GM18873 (cell line): ENCODE results near the gene TOR1B.

Experiments used
- ATAC-seq: cut with Tn5 transposase; IDR thresholded peaks from one replicate; pipeline ENCODE4 v1.9.1; 2021; ENCODE audit warnings: mild to moderate bottlenecking, moderate library complexity, moderate number of reproducible peaks; ENCODE audit not compliant: unreplicated experiment, low FRiP score

TOR1B gene

GRCh38 chr9:129811967-129812363 is 9.0 kb downstream of the TOR1B start:
- no peak for ATAC-seq

DNA sequence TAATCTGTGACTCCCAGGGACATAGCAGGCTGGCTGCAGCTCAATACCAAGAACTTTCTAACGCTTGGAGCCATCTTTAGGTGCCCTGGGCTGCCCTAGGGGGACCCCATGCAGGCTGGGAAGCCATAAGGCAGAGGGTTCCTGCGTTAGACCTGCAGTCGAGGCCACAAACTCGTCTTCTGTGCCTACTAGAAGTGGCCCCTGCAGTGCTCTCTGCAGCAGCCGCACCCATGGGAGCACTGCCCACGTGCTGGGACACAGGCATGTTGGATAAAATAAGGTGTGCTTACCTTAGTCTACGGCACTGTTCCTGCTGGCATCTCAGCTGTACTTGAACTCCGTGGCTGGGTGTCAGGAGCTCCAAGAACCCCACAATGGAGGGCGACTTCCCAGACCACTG is 9.4 kb downstream of the TOR1B start:
- ATAC-seq, result no peak

GRCh38 chr9:129813661-129814060 is 10.7 kb downstream of the TOR1B start:
- no peak for ATAC-seq

DNA sequence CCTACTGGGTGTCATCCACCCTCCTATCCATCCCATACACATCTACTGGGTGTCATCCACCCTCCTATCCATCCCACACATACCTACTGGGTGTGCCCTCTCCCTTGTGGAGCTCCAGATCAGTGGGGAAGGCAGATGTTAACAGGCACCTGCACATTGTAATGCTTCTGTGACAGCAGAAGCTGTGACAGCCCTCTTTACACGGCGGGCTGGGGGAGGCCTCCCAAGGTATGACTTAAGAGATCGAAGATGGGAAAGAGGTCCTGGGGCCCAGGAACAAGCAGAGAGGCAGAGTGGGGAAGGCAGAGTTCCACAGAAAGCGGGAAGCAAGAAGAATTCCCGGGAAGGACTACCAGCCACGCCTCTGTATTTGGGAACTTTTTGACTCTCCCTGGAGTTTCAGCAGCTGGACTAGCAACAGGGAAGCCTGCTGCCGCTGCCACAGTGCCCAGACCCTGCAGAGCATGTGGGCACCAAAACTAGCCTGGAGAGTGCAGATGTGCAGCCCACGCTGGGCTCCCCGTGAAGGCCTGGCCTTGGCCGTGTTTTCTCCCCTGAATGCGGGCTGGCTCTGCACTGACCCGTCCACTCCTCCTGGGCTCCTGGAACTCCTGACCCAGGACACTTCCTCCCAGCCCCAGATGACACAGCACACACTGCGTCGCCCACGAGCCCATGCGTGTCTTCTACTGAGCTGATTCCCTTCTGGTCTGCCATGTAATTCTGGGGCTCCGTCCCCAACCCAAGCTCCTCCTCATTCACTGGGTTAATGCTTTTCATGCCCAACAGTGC is 11.6 kb downstream of the TOR1B start:
- no peak for ATAC-seq

GRCh38 chr9:129815278-129815677 is 12.3 kb downstream of the TOR1B start:
- ATAC-seq, result no peak

- ATAC-seq, result no peak
These were observed 13.8 kb downstream of the TOR1B start for GRCh38 chr9:129816501-129817435.

DNA sequence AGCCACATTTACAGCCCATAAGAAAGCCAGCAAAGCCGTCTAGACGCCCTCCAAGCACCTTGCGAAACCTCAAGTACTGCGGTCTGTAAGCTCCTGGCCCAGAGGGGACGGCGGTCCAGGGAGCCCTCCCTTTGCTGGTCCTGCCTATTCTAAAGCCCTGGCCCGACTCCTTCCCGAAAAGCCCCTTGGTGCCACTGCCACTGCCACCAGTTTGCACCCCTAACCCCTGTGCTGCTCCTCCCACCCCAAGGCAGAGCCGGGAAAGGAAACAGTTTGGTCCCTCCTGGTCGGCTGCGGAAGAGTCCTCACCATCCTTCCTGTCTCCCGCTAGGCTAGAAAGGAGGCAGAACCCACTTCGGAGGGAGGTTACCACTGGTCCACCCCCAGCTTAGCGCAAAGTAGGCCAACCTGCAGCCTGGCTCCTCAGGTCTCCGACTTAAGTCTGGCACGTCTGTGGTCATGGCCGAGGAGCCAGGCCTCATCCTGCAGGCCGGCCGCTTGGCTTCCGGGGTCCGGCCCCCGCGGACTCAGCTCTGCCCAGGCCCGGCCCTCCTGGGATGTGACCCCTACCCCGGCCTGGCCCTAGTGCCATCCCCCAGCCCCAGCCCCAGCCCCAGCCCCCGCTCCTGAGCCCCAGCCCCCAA is 20.0 kb downstream of the TOR1B start:
- no peak for ATAC-seq

GRCh38 chr9:129823542-129823934 is 20.6 kb downstream of the TOR1B start:
- no peak for ATAC-seq

DNA sequence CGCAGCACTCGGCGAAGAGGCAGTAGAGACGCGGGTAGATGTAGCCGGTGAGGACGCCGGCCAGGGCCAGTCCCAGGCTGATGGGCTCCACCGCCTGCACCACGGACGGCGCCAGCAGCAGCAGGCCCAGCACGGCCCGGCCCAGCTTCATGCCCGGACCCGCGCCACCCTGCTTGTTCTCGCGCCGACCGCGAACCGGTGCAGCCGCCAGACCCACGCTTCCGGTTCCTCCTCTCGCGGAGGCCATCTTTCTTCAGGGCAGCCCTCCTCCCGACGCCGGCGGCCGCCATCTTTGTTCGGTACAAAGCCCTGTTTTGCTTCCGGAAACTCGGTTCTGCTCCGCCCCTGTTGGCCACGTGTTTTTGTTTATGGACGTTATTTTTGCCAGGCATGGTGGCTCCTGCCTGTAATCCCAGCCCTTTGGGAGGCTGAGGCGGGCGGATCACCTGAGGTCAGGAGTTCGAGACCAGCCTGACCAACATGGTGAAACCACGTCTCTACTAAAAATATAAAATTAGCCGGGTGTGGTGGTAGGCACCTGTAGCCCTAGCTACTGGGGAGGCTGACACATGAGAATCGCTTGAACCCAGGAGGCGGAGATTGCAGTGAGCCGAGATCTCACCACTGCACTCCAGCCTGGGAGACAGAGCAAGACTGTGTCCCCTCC is 21.1 kb downstream of the TOR1B start, which contains the start of gene TOR1A:
TSS of gene TOR1A (minus strand) at position 202 of the 667 bp plus-strand sequence. CDS start at position 151, 51 bp downstream.
- peak; percentile 80 for ATAC-seq

DNA sequence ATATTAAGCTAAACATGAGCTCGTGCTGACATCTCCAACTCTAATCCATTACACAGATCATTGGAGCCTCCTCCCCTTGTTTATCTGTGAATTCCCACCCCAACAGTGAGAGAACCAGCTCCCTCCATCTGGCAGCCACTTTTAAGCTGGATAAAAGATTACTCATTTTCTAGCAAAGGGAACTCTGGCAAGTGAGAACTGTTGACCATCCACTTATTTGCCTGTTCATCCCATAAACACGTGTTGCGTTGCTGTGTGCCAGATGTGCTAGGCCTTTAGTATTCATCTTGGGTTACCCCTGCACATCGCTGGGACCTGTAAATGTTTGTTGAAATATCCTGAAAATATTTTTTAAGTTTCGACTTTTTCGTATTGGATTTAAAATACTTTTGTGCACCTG is 23.4 kb downstream of the TOR1B start:
- ATAC-seq, result no peak

DNA sequence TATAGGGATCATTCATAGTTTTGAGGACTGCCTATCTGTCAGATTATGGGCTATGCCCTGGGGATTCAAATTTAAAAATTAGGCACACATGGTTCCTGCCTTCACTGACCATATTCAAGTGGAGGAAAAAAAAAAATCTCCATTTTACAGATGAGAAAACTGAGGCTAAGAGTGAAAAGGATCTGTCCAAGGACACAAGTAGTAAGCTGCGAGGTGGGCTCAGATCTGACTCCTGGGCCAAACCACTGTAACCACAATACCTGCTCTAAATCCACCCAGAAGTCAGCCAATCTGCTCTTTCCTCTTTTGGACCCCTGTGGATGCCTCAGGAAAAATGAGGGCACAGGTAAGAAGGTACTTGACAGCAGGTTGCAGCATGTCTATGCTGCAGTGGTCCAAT is 23.8 kb downstream of the TOR1B start:
- ATAC-seq, result no peak

DNA sequence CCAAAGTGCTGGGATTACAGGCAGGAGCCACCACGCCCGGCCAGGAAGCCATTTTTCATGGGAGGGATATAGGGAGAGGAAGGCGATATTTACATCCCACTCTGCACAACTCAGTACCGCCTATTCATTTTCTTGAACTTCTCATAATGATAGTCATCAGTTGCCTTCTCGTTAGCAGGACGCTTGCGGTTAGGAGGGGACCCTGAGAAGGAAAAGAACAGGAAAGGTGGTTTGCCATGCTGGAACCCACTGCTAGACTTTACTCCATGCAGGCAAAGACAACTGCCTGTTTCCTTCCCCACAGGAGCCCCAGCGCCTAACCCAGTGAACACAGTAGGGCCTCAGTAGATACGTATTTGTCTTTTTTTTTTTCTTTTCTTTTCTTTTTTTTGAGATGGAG is 25.1 kb downstream of the TOR1B start:
- ATAC-seq, result no peak

GRCh38 chr9:129828969-129829368 is 26.0 kb downstream of the TOR1B start:
- no peak for ATAC-seq

DNA sequence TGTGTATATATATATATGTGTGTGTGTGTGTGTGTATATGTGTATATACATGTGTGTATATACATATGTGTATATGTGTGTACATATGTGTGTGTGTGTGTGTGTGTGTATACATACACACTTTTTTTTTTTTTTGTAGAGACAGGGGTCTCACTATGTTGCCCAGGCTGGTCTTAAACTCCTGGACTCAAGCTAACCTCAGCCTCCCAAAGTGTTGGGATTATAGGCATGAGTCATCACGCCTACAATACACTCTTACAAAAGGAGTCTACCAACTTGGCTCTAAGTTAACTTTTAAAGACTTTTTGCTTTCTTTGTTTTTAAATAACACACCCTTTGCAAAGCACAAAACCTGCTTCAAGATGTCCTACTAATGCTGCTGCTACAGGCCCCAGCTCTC is 30.0 kb downstream of the TOR1B start:
- ATAC-seq, result no peak

- ATAC-seq, result peak; percentile 23
These were observed 31.6 kb downstream of the TOR1B start for GRCh38 chr9:129834489-129835127.

DNA sequence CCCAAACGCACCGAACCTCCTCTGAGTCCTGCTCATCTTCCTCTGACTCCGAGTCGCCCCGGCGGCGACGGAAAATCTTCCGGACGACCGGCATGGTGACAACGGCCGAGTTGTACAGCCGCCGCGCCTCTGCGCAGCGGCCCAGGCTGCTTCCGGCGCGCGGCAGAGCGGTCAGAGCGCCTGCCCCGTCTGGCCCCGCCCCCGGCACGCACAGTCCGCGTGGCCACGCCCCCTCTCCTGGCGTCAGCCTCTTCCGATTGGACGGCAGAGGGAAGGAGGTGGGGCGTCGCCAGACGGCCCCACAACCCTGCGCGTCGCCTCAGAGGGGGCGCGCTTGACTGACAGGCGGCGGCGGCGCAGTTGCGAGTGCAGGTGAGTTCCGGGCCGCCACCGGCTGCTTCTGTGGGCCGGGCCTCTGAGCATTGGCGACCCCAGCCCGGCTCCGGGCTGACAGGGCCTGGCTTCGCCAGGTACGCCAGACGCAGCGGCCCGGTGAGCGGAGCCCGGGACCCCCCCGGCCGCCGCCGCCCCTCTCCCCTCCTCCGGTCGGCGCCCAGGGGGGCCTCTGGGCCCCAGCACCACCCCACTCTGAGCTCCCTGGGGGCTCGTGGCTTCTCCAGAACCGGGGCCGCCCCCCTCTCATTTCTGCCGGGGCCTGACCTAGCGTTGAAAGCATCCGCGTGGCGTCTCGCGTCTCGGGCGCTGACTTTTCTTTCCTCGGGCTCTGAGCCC is 32.3 kb downstream of the TOR1B start, which contains the start of the genes C9orf78 and USP20:
TSS of gene C9orf78 (minus strand) at position 148 of the 732 bp plus-strand sequence. CDS start at position 94, 54 bp downstream.
TSS of gene USP20 (plus strand) at position 331 of the 732 bp plus-strand sequence. CDS start 17,098 bp downstream, outside the sequence.
- ATAC-seq, result peak; percentile 61

GRCh38 chr9:129835860-129836223 is 32.9 kb downstream of the TOR1B start:
- ATAC-seq, result no peak

GRCh38 chr9:129836311-129837007 is 33.5 kb downstream of the TOR1B start:
- ATAC-seq, result no peak
